Measurements from ENCODE around the gene AVL9. TPM values are rescaled to one million over a fixed set of nuclear protein-coding genes. Genes with fewer than 3 reads are reported as not detected.

The AVL9 gene
- total RNA-seq, 4 donors from 2014 or later = 16.6 to 31.1 (median 22.0) TPM

DNA sequence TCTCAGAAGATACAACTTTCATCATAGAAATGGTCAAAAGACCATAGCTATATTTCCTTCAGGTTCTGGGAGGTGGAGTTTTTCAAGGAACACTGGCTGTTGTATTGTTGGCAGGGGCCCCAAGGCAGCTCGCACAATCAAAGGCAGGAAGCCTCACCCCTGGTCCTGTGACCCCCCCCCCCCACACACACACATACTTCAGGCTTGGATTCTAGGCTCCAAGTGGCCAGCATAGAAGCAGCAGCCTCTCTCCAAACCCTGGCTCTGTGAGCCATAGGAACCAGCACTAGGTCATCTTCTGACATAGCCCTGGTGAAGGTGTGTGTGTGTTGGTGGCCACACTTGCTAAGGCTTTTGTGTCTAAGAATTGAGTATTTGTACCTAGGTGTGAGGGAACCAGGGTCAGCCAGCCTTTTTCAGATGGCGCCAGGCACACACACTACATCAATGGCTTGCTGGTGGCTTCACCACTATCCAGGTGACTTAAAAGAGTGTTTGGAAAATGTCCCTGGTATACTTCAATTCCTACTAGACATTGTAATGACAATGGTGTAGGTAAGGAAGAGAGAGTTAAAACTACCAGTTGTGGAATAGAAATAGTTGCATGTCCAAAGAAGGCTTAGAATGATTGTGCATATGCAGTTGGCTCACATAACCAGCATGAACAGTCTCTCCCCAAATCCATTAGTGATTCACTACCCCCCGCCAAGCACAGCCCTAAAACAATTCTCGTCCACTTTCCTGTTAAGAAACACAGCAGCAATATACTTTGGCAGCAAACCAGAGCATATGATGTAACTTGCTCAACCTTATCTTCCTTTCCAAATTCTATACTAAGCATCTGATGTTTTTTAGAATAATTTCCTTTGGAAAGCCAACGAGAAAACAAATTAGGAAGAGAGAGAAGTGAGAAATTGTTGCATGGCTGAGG lies 91.3 kb downstream of the AVL9 start:
- ATAC-seq = peak; percentile 64
- no peak for TF ChIP-seq POLR2AphosphoS5 (IDR thresholded peaks at IDR 0.05)
- TF ChIP-seq, protein P1, sequence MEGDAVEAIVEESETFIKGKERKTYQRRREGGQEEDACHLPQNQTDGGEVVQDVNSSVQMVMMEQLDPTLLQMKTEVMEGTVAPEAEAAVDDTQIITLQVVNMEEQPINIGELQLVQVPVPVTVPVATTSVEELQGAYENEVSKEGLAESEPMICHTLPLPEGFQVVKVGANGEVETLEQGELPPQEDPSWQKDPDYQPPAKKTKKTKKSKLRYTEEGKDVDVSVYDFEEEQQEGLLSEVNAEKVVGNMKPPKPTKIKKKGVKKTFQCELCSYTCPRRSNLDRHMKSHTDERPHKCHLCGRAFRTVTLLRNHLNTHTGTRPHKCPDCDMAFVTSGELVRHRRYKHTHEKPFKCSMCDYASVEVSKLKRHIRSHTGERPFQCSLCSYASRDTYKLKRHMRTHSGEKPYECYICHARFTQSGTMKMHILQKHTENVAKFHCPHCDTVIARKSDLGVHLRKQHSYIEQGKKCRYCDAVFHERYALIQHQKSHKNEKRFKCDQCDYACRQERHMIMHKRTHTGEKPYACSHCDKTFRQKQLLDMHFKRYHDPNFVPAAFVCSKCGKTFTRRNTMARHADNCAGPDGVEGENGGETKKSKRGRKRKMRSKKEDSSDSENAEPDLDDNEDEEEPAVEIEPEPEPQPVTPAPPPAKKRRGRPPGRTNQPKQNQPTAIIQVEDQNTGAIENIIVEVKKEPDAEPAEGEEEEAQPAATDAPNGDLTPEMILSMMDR (IDR thresholded peaks at IDR 0.05) = no peak
- no peak for TF ChIP-seq POLR2A (IDR thresholded peaks at IDR 0.05)
- no peak for TF ChIP-seq EP300 (IDR thresholded peaks at IDR 0.05)
- no peak overlapping the region for H3K4me3 ChIP-seq
- no peaks in the 10 kb centered on the region for H3K27me3 ChIP-seq
- H3K9me3 ChIP-seq = no peaks in the 10 kb centered on the region
- H3K36me3 ChIP-seq = peaks cover 0 to 85% of the 10 kb centered on the region in 2 donors
- H3K27ac ChIP-seq = peak overlapping the region; percentile 22 to 75 (median 56)
- 30 to 49% methylated on average over 3 of the region's 5 CpGs for WGBS, 2 donors (ENCODE audit: low coverage in 1 of 2)
- peaks cover 0 to 33% (median 4%) of the 10 kb centered on the region in 3 donors for H3K4me1 ChIP-seq

DNA sequence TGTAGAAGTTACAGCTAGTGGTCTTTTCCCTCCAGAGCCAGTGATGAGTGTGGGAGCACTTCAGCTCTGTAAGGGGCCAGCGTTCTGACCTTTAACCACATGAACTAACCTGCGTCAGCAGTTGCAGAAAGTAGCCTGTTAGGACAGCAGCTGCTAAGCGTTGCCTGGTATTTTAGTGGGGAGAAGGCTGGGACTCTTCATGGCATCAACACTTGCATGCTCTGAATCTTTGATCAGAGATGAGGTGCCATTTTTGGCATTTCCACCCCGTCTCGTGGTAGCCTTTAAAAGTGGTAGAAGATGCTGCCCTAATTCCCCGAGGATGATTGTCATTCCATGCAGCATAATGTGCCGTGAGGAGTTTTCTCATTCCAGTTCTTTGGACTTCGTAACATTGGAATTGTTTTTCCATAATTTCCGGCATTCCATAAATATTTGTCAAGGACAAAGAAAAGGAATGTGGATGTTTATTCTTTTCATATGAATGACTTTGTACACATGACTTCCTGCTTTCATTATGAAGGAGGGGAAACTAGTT lies 92.2 kb downstream of the AVL9 start:
- WGBS, 2 donors (ENCODE audit: low coverage in 1 of 2) = 34 to 40% methylated on average over 5 to 7 of the region's 9 CpGs
- H3K9me3 ChIP-seq = no peaks in the 10 kb centered on the region
- TF ChIP-seq, protein P1 (IDR thresholded peaks at IDR 0.05) = no peak
- no peak for TF ChIP-seq POLR2AphosphoS5 (IDR thresholded peaks at IDR 0.05)
- no peak for TF ChIP-seq EP300 (IDR thresholded peaks at IDR 0.05)
- TF ChIP-seq POLR2A (IDR thresholded peaks at IDR 0.05) = no peak
- no peaks in the 10 kb centered on the region for H3K27me3 ChIP-seq
- H3K36me3 ChIP-seq = peaks cover 0 to 76% of the 10 kb centered on the region in 2 donors
- H3K4me3 ChIP-seq = no peak overlapping the region
- H3K27ac ChIP-seq = peak overlapping the region in 3 of 4 donors; percentile 54 to 75 (median 58)
- ATAC-seq = peak; percentile 45
- peaks cover 0 to 33% (median 4%) of the 10 kb centered on the region in 3 donors for H3K4me1 ChIP-seq

DNA sequence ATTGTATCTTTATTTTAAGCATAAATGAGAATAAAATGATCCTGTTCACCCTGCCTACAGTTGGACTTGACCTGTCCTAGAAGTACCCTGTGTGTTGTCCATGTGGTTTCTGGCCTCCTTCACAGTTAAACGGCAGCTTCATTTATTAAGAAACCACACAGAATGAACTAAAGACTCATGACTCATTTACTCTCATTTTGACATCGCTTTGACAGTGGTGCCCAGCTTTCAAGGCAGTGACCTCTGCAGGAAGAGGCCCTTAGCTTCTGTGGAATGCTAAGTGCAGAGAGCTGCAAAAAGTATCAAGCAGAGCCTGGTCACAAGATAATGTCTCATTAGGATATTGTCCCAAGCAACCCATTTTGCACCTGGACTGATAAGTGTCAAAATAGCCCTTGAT lies 93.4 kb downstream of the AVL9 start:
- TF ChIP-seq POLR2AphosphoS5 (IDR thresholded peaks at IDR 0.05) = no peak
- TF ChIP-seq EP300 (IDR thresholded peaks at IDR 0.05) = no peak
- TF ChIP-seq POLR2A (IDR thresholded peaks at IDR 0.05) = no peak
- H3K4me1 ChIP-seq = peaks cover 0 to 33% (median 4%) of the 10 kb centered on the region in 3 donors
- ATAC-seq = no peak
- H3K9me3 ChIP-seq = no peaks in the 10 kb centered on the region
- peaks cover 0 to 64% of the 10 kb centered on the region in 2 donors for H3K36me3 ChIP-seq
- WGBS, 2 donors (ENCODE audit: low coverage in 1 of 2) = 31 to 40% methylated on average over 2 of the region's 2 CpGs
- H3K27ac ChIP-seq = no peak overlapping the region
- no peak overlapping the region for H3K4me3 ChIP-seq
- H3K27me3 ChIP-seq = no peaks in the 10 kb centered on the region

DNA sequence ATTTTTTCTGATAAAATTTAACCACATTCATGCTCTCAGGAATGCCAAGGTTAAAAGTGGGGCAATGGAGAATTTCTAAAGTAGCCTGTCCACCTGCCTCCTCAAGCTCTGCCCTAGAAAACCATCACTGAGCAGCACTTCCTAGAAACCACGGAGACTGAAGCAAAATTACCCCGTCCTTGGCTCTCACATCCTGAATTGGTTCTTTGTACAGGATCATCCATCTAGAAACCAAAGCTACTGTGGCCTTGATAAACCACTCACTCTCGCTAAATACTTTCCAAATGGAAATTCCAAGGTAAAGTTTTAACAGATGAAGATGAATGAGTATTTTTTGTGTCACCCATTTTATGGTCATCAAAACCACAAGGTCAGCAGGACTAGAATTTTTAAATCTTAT lies 96.6 kb downstream of the AVL9 start:
- H3K9me3 ChIP-seq = no peaks in the 10 kb centered on the region
- no peak overlapping the region for H3K27ac ChIP-seq
- 63 to 92% methylated on average over 3 of the region's 3 CpGs for WGBS, 2 donors (ENCODE audit: low coverage in 1 of 2)

DNA sequence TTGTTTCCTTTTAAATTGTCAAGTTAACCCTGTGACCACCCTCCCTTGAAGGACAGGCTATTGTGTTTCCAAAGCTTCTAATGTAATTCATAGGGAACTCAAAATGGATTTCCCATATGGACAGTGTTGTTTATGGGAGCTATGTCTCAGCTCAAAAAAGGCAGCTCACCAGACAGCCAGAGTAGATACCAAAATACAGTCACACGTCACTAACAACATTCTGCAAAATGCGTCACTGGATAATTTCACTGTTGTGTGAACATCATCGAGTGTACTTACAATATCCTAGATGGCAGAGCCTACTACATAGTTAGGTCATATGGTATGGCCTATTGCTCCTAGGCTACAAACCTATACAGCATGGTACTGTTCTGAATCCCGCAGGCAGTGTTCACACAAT lies 97.4 kb downstream of the AVL9 start:
- no peak overlapping the region for H3K27ac ChIP-seq

More for the DNA sequence above, 96.6 kb downstream of the AVL9 start:
- Histone ChIP-seq H3K27me3 (no peaks in the 10 kb centered on the region), H3K4me3 (no peak overlapping the region), H3K36me3 (peaks cover 0 to 37% of the 10 kb centered on the region in 2 donors), H3K4me1 (peaks cover 0 to 20% (median 4%) of the 10 kb centered on the region in 3 donors)
- ATAC-seq = no peak
- TF ChIP-seq POLR2AphosphoS5 (IDR thresholded peaks at IDR 0.05) = no peak
- TF ChIP-seq, protein P1 (IDR thresholded peaks at IDR 0.05) = no peak
- TF ChIP-seq POLR2A (IDR thresholded peaks at IDR 0.05) = no peak
- no peak for TF ChIP-seq EP300 (IDR thresholded peaks at IDR 0.05)

More for the DNA sequence above, 97.4 kb downstream of the AVL9 start:
- Histone ChIP-seq H3K4me3 (no peak overlapping the region), H3K4me1 (peaks cover 0 to 13% (median 0%) of the 10 kb centered on the region in 3 donors), H3K36me3 (peaks cover 0 to 35% of the 10 kb centered on the region in 2 donors), H3K9me3 (no peaks in the 10 kb centered on the region), H3K27me3 (no peaks in the 10 kb centered on the region)
- TF ChIP-seq EP300 (IDR thresholded peaks at IDR 0.05) = no peak
- TF ChIP-seq POLR2AphosphoS5 (IDR thresholded peaks at IDR 0.05) = no peak
- TF ChIP-seq POLR2A (IDR thresholded peaks at IDR 0.05) = no peak
- TF ChIP-seq, protein P1 (IDR thresholded peaks at IDR 0.05) = no peak
- 84 to 89% methylated on average over 3 of the region's 4 CpGs for WGBS, 2 donors (ENCODE audit: low coverage in 1 of 2)
- no peak for ATAC-seq

Data from gastroesophageal sphincter (tissue), 4 donors.